Astrocyte (in vitro differentiated cells and primary cell): Measurements from ENCODE around the gene TMPRSS3.

Source experiments
- CTCF ChIP-seq: IDR thresholded peaks from 2 replicates; pipeline ENCODE4 v1.5.1; 2011; ENCODE audit warnings: low read depth, mild to moderate bottlenecking, inconsistent platforms, low read length, moderate library complexity; ENCODE audit not compliant: insufficient read depth
- EZH2 ChIP-seq: IDR thresholded peaks from 2 replicates; pipeline ENCODE4 v1.6.1; 2012; ENCODE audit warnings: mild to moderate bottlenecking, low read length, inconsistent platforms; ENCODE audit not compliant: insufficient read depth

- no peak for TF ChIP-seq CTCF
- no peak for TF ChIP-seq EZH2
These were observed 43.3 kb downstream of the TMPRSS3 start for GRCh38 chr21:42352441-42353095.
